Heart left ventricle (tissue), 13 donors: Measurements from ENCODE around the gene NGEF.

Experiments
- CTCF ChIP-seq, 12 donors: fragments of 200-600 bp; sonication (generic) in 4 of 12; IDR thresholded peaks; one replicate each; pipeline versions ENCODE4 v1.5.0 to v1.8.0; 2018 to 2022; ENCODE audit warnings: antibody characterized with exemption in 12 of 12, mild to moderate bottlenecking in 5 of 12
- POLR2A ChIP-seq, 2 donors: fragments of 450-650 bp; IDR thresholded peaks; one replicate each; pipeline ENCODE4 v1.6.1; 2017; ENCODE audit warnings: antibody characterized with exemption in 2 of 2, mild to moderate bottlenecking in 2 of 2, moderate library complexity in 2 of 2
- donor health status: ischemic (EF 13 %, LVEDD 7.1; RV severe dilation, severe dysfunction).
- donor health status: DM: no; HTN: yes; CAD: no.
- donor health status: DM: no; HTN: no; CAD: no.
- donor health status: ischemic (EF 25% LVEDD 6.9; RV normal size, moderate dysfunction).
- donor health status: ischemic (EF 25% LVEDD 5.7; RV mildly dilated, moderate dysfunction).
- donor health status: ischemic (EF 35%, LVEDD 5.7; RV mildly dilated, moderate dysfunction).
- donor health status: nonischemic (EF 11% LVEDD 7.7; RV severe dilation, severe dysfunction).
- donor health status: DM: yes; HTN: yes; CAD: no.
- donor health status: PGD.
- donor health status: ischemic (EF 29% LVEDD 5.4; RV normal size, mild dysfunction).
- donor health status: nonischemic (EF 23%, LVEDD 6.1; RV moderate dilation, normal function).

- TF ChIP-seq CTCF (IDR thresholded peaks at IDR 0.05) (no peak), POLR2A (IDR thresholded peaks at IDR 0.05) (no peak)
Observed at GRCh38 chr2:232865165-232865564, 147.9 kb downstream of the NGEF start.
